SKM-1 (cell line): Measurements from ENCODE around the gene NIN.
A peak's percentile ranks its signal among the peaks of the same experiment; 100 is the strongest.
"Not testable (repeated sequence)": the region's sequence is repeated elsewhere in the genome, so short reads cannot be mapped to it uniquely, and the experiment has no call there.

Source experiments
- DNase-seq: peaks from one replicate; lab custom pipeline; 2025; ENCODE audit not compliant: unreplicated experiment; lab: John Stamatoyannopoulos, UW

Gene NIN

DNA sequence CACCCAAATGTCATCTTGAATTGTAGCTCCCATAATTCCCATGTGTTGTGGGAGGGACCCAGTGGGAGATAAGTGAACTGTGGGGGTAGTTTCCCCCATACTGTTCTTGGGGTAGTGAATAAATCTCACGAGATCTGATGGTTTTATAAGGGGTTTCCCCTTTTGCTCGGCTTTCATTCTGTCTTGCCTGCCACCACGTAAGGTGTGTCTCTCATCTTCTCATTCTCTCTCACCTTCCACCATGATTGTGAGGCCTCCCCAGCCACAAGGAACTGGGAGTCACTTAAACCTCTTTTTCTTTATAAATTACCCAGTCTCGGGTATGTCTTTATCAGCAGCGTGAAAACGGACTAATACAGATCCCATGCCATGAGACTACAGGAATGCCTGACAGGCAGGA lies 11.7 kb downstream of the NIN start:
- not testable (repeated sequence) for DNase-seq

GRCh38 chr14:50816395-50817047 lies 14.4 kb downstream of the NIN start:
- no peak for DNase-seq

DNA sequence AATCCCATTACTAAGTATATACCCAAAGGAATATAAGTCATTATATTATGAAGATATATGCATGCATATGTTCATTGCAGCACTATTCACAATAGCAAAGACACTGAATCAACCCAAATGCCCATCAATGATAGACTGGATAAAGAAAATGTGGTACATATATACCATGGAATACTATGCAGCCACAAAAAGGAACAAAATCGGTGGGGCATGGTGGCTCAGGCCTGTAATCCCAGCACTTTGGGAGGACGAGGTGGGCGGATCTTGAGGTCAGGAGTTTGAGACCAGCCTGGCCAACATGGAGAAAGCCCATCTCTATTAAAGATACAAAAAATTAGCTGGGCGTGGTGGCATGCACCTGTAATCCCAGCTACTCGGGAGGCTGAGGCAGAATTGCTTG lies 15.4 kb downstream of the NIN start:
- DNase-seq = not testable (repeated sequence)

DNA sequence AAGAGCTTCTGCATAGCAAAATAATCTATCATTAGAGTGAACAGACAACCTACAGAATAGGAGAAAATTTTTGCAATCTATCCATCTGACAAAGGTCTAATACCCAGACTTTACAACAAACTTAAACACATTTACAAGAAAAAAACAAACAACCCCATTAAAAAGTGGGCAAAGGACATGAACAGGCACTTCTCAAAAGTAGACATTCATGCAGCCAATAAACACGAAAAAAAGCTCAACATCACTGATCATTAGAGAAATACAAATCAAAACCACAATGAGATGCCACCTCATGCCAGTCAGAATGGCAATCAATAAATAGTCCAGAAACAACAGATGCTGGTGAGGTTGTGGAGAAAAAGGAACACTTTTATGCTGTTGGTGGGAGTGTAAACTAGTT lies 15.9 kb downstream of the NIN start:
- not testable (repeated sequence) for DNase-seq

- DNase-seq = no peak
Observed at GRCh38 chr14:50814161-50814560, 16.8 kb downstream of the NIN start.

- DNase-seq = peak; percentile 26
Observed at GRCh38 chr14:50813544-50813863, 17.5 kb downstream of the NIN start.

- DNase-seq = no peak
Observed at GRCh38 chr14:50812856-50813543, 18.0 kb downstream of the NIN start.

DNA sequence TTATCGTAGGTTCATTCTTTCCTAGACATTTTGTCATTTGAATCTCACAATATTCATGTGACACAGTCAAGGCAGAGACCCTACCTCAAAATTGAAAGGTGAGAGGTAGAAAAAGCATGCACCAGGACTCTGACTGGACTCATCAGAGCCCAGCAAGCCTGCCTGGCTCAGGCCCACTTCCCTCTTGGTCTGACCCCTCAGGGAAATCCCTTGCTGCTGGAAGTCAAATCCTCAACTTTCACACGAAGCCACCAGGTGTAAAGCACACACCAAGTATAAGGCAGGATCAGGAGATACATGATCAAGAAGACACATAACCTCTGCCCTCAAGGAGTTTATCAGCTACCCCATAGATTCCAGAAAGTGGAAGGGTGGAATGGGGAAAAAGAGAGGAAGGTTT lies 18.8 kb downstream of the NIN start:
- DNase-seq = no peak

- DNase-seq = no peak
Observed at GRCh38 chr14:50808053-50808452, 22.9 kb downstream of the NIN start.

GRCh38 chr14:50806241-50806933 lies 24.6 kb downstream of the NIN start:
- no peak for DNase-seq

DNA sequence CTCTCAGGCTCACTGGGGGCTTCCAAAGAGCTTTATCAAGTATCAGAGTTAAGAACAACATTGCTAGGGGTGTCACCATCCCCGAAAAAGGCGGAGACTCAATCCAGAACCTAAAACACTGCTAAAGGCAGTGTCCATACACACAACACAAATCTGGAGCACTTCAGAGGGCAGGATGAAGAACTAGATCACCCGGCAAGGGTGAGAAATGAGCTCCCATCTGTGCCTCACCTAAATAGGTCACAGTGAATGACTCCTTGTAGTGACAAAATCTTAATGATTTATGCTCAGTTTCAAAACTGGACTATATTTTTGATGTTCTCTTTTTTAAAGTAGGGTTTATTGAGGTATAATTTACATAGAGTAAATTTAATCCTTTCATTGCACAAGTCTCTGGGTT lies 25.6 kb downstream of the NIN start:
- DNase-seq = no peak

DNA sequence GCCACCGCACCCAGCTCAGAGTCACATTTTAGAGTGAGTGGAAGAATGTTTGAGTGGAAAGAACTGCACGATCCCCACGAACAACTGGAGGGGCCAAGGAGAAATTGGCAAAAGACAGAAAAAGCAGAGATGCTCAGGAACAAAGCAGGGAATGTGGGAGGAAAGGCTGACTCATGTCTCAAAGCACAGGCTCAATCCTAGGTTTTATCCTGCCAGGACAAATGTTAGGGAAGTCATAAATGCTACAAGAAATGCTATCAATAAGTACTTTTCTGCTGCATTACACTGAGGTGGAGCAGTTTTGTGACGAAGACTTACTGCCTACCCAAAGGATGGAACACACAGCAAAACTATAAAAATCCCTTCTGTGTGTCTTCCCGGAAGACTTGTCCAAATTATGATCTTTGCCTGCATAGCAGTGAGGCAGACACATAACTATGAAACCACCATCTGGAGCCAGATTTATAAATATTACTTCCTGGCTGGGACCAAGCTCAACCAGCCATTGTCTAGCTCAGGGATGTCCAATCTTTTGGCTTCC lies 26.7 kb downstream of the NIN start:
- DNase-seq = no peak

DNA sequence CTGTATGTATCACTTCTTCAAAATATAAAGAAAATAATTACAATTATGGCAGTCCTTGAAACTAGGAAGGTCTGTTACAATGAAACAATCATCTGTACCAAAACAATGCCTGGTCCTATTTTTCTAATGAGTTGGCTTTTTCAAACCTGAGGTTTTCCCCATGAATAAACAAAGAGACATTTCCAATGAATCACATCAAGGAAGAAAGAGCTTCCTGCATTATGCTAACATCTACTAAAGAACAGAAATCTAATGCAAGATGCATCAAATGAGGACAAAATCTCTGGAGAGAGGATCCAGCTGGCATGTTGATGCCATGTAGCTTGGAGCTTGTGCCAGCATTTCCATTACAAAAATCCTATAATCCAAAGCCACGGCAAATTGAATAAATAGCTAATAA lies 29.3 kb downstream of the NIN start:
- no peak for DNase-seq

GRCh38 chr14:50800032-50800431 lies 30.9 kb downstream of the NIN start:
- no peak for DNase-seq

DNA sequence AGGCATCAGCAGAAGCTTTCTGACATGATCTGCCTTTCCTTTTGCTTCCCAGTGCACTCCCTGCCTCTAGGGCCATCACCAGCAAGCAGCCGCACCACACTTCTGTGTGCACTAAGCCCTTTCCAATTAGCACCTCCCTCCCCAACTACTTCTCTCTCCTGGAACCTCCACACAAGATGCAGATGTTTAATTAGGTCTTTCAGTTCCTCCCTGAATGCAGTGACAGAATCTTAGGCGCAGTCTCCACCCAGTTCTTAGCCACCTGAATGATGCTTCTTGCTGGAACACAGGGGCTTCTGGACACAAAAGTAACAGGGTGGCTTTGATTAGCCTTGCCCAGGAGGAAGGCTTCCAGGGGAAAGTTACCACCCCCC lies 32.9 kb downstream of the NIN start:
- DNase-seq = no peak

GRCh38 chr14:50797250-50798047 lies 33.5 kb downstream of the NIN start:
- no peak for DNase-seq

DNA sequence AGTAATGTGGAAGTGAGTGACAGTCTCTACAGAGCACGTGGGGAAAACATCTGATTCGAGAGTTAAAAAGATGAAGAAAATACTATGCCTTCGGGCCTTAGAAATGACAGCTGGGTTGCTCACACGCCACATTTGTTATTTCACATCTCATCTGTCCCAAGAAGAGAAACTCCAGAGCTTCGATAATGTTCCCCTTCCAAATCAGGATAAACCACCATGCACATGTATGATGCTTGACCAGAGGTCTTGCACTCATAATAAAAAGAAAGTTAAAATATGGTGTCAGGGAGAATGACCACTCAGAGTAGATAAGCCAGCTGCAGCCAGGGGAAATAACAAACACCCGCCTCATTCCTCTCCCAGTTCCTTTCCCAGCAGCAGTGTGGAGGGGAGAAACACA lies 34.6 kb downstream of the NIN start:
- no peak for DNase-seq

- DNase-seq = no peak
Observed at GRCh38 chr14:50795909-50796308, 35.1 kb downstream of the NIN start.

GRCh38 chr14:50795142-50795541 lies 35.8 kb downstream of the NIN start:
- DNase-seq = no peak

- DNase-seq = no peak
Observed at GRCh38 chr14:50794068-50794645, 36.8 kb downstream of the NIN start.

- DNase-seq = no peak
Observed at GRCh38 chr14:50792634-50793068, 38.3 kb downstream of the NIN start.
